H7 (cell line): ENCODE results near the gene MBLAC1. TPM values are rescaled to one million over a fixed set of nuclear protein-coding genes. Genes with fewer than 3 reads are reported as not detected.
A peak's percentile ranks its signal among the peaks of the same experiment; 100 is the strongest.

Experiments used
- DNase-seq: peaks from one replicate; pipeline ENCODE4 v3.0.0; 2012
- H3K27me3 ChIP-seq: 2 replicates; pipeline ENCODE4 v1.6.0; 2011; ENCODE audit warnings: mild to moderate bottlenecking, low read length; ENCODE audit not compliant: control insufficient read depth, insufficient read depth
- H3K36me3 ChIP-seq: replicated peaks from 2 replicates; pipeline ENCODE4 v1.5.1; 2011; ENCODE audit warnings: low read length; ENCODE audit not compliant: control insufficient read depth, insufficient read depth
- H3K4me3 ChIP-seq: 2 replicates; pipeline ENCODE4 v1.5.1; 2011; ENCODE audit warnings: low read depth, mild to moderate bottlenecking, control low read depth, low read length, moderate library complexity; ENCODE audit not compliant: insufficient read depth
- total RNA-seq: library from RNA; depleted of rRNA; stranded (reverse); fragments of >200 nt; shearing (Covaris generic); gene quantifications from 2 replicates; pipeline ENCODE4 v1.2.3, GENCODE V29; 2014

MBLAC1 gene
- total RNA-seq, 1 experiment from 2014 or later: 3.5 TPM

DNA sequence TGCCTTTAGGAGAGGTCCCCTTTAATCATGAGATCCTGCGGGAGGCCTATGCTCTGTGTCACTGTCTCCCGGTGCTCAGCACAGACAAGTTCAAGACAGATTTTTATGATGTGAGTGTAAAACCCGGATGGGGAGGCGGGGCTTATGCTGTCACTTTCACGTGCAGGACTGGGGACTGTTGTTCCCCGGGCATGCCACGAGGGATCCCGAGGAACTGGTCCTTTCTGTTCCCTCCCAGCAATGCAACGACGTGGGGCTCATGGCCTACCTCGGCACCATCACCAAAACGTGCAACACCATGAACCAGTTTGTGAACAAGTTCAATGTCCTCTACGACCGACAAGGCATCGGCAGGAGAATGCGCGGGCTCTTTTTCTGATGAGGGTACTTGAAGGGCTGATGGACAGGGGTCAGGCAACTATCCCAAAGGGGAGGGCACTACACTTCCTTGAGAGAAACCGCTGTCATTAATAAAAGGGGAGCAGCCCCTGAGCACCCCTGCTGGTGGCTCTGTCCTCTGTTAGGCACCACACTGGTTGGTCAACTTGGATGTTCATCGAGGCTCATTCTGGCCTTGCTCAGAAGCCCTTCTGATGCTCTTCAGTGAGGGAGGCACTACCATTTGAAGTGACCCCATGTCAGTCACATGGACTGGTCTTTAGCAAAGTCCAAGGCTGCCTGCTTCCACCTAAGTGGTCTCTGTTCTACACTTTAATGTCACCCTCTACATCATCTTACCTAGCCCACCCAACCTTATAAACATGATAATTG lies 35.2 kb upstream of the MBLAC1 start:
- Histone ChIP-seq H3K4me3 (no peak overlapping the region), H3K36me3 (peaks cover 50% of the 10 kb centered on the region), H3K27me3 (no peaks in the 10 kb centered on the region)
- peak; percentile 64 for DNase-seq

GRCh38 chr7:100093054-100093453 lies 33.7 kb upstream of the MBLAC1 start:
- peak; percentile 13 for DNase-seq
- no peak overlapping the region for H3K4me3 ChIP-seq
- H3K27me3 ChIP-seq: no peaks in the 10 kb centered on the region
- H3K36me3 ChIP-seq: peaks cover 62% of the 10 kb centered on the region

DNA sequence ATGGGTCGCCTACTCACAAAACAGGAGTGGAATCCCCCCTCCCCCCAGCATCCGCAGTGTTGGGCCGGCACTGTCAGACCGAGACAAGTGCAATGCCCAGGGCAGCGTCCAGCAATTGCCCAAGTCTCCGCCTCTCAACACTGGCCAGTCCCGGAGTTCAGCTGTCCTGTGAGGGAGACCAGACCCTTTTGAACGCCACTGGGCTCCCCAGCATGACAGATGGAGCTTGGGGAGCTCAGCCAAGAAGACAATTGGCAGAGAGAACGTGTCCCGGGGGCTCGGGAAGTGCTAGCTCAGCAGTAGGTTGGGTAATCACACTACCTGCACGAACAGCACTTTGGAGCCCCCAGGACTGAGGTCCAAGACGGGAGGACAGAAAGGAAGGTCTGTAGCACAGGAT lies 33.3 kb upstream of the MBLAC1 start:
- Histone ChIP-seq H3K36me3 (peaks cover 66% of the 10 kb centered on the region), H3K4me3 (no peak overlapping the region), H3K27me3 (no peaks in the 10 kb centered on the region)
- peak; percentile 26 for DNase-seq

DNA sequence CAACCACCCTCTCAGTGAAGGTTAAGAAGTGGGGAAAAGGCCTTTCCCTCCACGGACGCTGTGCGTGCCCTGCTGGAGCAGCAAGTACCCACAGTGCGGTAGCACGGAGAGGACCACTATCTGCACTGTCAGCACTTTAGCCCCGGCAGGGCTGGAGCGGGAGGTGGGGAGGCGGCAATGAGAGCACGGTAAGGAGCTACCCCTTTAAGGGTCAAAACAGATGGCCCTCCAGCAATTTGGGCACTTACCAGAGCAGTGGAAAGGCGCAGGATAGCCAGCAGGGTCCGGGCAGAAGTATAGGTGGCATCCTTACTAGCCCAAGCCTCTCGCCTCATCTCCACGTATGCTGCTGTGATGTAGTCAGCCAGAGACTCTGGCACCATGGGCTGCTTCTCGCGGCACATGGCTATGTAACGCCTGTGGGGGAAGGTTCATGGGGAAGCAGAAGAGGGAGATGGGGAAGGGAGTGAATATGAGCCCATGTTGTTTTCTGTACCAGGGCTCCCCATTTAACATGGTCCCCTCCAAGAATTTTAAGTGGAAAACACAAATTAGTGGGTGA lies 32.8 kb upstream of the MBLAC1 start:
- Histone ChIP-seq H3K4me3 (no peak overlapping the region), H3K36me3 (peaks cover 72% of the 10 kb centered on the region), H3K27me3 (no peaks in the 10 kb centered on the region)
- peak; percentile 21 for DNase-seq

DNA sequence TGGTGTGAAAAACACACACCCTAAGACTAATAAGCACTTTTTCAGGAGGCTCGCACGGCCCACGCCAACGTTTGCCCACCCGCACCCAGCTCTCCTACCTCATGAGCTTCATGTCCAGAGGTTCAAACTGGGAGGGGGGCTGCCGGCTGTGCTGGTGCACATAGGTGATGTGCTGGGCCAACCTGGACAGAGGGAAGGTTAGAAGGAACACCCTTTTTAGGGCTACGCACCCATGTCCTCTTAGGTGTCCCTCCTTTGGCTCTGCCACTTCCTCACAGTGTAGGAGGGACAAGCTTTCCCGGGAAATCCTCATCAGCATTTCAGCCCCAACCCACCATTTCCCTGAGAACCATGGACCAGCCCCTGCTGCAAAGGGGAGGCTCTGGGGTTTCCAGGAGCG lies 31.5 kb upstream of the MBLAC1 start:
- Histone ChIP-seq H3K4me3 (no peak overlapping the region), H3K27me3 (no peaks in the 10 kb centered on the region), H3K36me3 (peaks cover 80% of the 10 kb centered on the region)
- peak; percentile 20 for DNase-seq

GRCh38 chr7:100095704-100096103 lies 31.1 kb upstream of the MBLAC1 start:
- H3K36me3 ChIP-seq: peaks cover 77% of the 10 kb centered on the region
- no peak overlapping the region for H3K4me3 ChIP-seq
- DNase-seq: peak; percentile 23
- H3K27me3 ChIP-seq: no peaks in the 10 kb centered on the region

GRCh38 chr7:100098913-100099312 lies 27.9 kb upstream of the MBLAC1 start:
- Histone ChIP-seq H3K36me3 (peaks cover 52% of the 10 kb centered on the region), H3K4me3 (no peak overlapping the region), H3K27me3 (no peaks in the 10 kb centered on the region)
- DNase-seq: no peak

- Histone ChIP-seq H3K27me3 (no peaks in the 10 kb centered on the region), H3K36me3 (peaks cover 47% of the 10 kb centered on the region), H3K4me3 (peak overlapping the region; percentile 99)
- DNase-seq: peak; percentile 17
Measured at GRCh38 chr7:100099452-100099851, 27.3 kb upstream of the MBLAC1 start.

DNA sequence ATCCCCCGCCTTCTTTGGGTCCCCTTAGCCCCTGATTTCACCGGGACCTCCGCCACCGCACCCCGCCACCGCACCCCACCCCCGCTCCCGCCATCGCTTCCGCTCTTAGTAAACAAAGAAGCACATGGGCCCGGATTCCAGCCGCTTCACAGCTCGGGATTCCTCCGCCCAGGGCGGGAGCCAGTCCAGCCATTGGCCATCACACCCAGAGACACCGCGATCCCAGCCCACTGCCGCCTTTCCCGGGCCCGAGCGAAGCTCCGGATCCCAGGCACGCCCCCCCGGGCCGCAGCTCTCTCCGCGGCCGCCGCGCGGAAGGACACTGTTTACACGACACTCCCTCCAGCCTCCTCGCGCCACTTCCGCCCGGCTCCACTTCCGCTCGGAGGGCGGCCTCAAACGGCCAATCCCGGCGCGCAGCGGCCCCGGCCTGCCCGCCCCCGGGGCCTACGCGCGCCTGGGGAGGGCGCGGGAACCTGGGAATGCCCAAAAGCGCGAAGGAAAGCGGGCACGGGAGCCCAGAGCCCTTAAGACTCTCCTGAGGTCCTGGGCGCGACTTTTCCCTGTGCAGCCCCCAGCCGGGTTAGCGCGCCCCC lies 26.2 kb upstream of the MBLAC1 start:
- DNase-seq: peak; percentile 98
- Histone ChIP-seq H3K4me3 (peak overlapping the region; percentile 99), H3K27me3 (no peaks in the 10 kb centered on the region), H3K36me3 (peaks cover 38% of the 10 kb centered on the region)

DNA sequence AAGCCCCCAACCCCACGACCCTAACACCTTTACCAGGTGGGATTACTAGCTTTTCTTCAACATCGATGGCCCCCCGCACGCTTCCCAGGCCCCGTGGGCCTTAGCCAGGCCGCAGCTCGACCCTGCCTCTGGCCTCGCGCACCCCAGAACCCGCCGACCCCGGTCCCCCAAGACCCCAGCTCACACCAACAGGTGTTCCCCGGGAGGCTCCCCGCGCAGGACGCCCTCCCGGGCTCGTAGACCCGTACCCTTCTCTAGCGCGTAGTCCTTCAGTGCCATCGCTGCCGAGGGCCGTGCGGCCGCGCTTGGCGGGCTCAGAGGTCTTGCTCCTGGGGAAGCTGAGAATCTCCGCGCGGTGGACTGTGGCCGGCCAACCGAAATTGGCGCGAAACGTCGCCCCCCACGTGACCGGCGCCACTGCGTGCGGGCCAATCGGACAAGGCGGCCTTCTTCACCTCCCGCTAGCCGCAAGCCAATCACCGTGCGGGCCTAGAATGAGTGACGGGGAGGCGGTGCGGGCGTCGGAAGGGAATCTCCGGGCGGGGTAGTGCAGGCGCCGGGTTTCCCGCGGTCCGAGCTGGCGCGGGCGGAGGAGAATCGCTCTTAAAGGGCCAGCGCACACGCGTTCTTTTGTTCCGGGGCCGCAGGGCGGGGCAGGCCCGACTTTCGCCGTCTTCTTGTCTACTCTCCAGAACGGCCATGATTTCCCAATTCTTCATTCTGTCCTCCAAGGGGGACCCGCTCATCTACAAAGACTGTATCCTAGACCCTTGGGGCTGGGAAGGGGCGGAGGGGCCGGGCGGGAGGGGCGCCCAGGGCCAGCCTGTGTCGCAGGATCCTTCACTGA lies 25.5 kb upstream of the MBLAC1 start, which contains the start of the genes AP4M1 and MCM7:
TSS of gene AP4M1 (plus strand) at position 628 of the 847 bp plus-strand sequence. CDS start at position 700, 72 bp downstream.
TSS of gene MCM7 (minus strand) at position 382 of the 847 bp plus-strand sequence. CDS start at position 279, 103 bp downstream.
- DNase-seq: peak; percentile 100
- peak within 1 kb of the TSS; percentile 99 for H3K4me3 ChIP-seq
- H3K36me3 ChIP-seq: peaks cover 36% of the 10 kb centered on the region
- no peaks in the 10 kb centered on the region for H3K27me3 ChIP-seq

DNA sequence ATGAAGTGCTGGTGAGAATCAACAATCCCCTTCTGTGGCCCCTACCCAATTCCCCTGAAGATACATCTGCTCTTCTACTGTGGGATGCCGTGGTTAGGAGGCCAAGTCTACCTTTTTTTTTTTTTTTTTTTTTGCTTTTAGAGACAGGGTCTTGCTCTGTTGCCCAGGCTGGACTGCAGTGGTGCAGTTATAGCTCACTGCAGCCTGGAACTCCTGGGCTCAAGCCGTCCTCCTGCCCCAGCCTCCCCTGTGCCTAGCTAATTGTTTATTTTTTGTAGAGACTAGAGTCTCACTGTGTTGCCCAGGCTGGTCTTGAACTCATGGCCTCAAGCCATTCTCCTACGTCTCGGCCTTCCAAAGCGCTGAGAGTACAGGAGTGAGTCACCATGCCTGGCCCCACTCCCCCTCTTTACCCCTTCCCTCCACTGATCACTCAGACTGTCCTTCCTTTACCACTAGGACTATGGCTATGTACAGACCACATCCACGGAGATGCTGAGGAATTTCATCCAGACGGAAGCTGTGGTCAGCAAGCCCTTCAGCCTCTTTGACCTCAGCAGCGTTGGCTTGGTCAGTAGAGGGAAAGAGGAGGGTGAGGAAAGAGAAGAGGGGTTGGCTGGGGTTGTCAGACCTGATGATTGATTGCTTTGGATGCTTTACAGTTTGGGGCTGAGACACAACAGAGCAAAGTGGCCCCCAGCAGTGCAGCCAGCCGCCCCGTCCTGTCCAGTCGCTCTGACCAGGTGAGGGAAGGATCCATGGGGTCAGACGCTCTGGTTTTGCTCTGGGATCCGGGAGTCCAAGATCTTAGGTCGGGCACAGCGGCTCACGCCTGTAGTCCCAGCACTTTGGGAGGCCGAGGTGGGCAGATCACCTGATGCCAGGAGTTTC lies 23.6 kb upstream of the MBLAC1 start:
- H3K4me3 ChIP-seq: no peak overlapping the region
- H3K36me3 ChIP-seq: peaks cover 30% of the 10 kb centered on the region
- H3K27me3 ChIP-seq: no peaks in the 10 kb centered on the region
- DNase-seq: no peak

GRCh38 chr7:100105534-100105933 lies 21.2 kb upstream of the MBLAC1 start:
- Histone ChIP-seq H3K4me3 (no peak overlapping the region), H3K27me3 (no peaks in the 10 kb centered on the region), H3K36me3 (peaks cover 24% of the 10 kb centered on the region)
- no peak for DNase-seq

DNA sequence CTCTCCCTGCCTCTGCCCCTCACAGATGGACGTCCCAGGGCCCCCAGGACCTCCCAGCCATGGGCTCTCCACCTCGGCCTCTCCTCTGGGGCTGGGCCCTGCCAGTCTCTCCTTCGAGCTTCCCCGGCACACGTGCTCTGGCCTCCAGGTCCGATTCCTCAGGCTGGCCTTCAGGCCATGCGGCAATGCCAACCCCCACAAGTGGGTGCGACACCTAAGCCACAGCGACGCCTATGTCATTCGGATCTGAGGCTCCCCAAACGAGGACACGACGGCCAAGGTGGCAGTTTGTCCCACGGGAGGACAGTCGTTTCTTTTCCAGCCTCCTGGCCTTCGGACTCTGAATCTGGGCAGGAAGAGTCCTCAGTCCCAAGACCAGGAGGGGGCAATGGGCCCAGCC lies 20.1 kb upstream of the MBLAC1 start:
- Histone ChIP-seq H3K27me3 (no peaks in the 10 kb centered on the region), H3K36me3 (peaks cover 29% of the 10 kb centered on the region), H3K4me3 (no peak overlapping the region)
- DNase-seq: peak; percentile 25
